GDM1 (cell line): ENCODE results near the gene GSN.
A peak's percentile ranks its signal among the peaks of the same experiment; 100 is the strongest.

Experiments used
- DNase-seq: peaks from one replicate; lab custom pipeline; 2025; lab: John Stamatoyannopoulos, UW

Gene GSN

GRCh38 chr9:121353241-121354061 is 85.5 kb downstream of the GSN start:
- DNase-seq, result no peak

DNA sequence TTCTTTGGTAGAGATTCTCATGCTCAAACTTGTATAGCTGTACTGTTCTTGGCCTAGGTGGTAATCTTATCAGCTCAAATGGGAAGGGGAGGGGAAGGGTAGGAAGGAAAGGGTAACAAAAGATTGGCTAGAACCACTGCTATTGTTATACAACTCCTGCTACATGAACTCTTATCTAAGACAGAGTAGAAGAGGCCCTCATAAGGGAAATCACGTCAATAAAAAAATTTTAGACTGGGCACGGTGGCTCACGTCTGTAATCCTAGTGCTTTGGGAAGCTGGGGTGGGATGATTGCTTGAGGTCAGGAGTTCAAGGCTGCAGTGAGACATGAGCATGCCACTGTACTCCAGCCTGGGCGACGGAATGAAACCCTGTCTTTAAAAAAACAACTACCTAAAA is 86.2 kb downstream of the GSN start:
- DNase-seq, result no peak

- DNase-seq, result no peak
Observed at GRCh38 chr9:121354762-121355161, 86.8 kb downstream of the GSN start.

DNA sequence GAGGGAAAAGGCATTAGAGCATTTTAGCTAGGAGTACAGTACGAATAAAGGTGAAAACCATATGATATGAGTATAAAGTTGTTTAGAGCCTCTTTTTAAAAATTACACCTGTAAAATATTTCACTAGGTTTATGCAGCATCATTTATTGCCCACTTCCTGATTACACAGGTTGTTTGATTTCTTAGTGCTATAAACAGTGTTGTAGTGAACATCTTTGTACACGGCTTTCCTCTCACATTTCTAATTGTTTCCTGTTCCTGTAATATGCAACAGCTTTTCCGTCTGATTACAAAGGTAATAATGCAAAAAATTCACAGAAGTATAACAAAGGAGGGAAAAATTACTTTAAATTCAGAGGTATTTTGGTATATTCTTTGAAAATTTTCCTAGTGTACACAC is 89.0 kb downstream of the GSN start:
- no peak for DNase-seq

GRCh38 chr9:121358751-121359150 is 90.8 kb downstream of the GSN start:
- no peak for DNase-seq

GRCh38 chr9:121359351-121360294 is 91.7 kb downstream of the GSN start:
- no peak for DNase-seq

DNA sequence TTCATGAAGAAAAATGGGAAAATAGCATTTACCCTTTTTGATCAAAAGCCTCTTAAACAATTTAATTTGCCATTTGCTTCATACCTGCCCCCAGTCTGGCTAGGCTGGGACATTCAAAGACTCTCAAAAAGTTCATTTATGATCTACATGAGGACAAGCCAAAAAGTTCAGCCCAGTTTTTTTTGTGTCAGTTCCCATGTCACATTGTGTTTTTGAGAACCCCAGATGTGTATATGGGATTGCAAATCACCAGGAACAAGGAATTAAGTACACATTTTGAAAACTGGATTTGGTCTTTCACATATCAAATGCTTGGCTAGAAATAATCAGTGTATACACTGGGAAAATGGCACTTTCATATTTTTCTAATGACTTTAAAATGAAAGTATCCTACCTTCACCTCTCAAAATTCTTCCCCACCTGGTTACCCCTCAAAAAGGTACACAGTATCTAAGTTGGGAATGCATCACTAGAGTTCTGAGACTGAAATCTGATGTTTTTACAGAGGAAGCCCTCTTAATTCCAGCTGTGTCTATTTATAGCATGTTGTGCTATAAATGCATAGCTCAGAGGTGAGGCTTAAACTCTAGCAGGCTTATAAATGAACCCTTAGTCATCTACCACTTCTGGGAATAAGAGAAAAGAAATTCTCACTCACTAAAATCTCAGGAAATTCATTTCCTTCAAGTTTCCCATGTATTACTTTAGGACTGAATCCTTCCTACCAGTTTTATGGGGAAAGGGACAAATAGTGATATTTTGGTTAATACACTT is 92.8 kb downstream of the GSN start:
- no peak for DNase-seq

GRCh38 chr9:121362813-121363621 is 95.1 kb downstream of the GSN start:
- no peak for DNase-seq

- DNase-seq, result no peak
Observed at GRCh38 chr9:121363622-121363961, 95.6 kb downstream of the GSN start.

GRCh38 chr9:121364077-121364476 is 96.1 kb downstream of the GSN start:
- DNase-seq, result no peak

GRCh38 chr9:121364886-121365285 is 96.9 kb downstream of the GSN start:
- no peak for DNase-seq

- no peak for DNase-seq
Observed at GRCh38 chr9:121365564-121365963, 97.6 kb downstream of the GSN start.

DNA sequence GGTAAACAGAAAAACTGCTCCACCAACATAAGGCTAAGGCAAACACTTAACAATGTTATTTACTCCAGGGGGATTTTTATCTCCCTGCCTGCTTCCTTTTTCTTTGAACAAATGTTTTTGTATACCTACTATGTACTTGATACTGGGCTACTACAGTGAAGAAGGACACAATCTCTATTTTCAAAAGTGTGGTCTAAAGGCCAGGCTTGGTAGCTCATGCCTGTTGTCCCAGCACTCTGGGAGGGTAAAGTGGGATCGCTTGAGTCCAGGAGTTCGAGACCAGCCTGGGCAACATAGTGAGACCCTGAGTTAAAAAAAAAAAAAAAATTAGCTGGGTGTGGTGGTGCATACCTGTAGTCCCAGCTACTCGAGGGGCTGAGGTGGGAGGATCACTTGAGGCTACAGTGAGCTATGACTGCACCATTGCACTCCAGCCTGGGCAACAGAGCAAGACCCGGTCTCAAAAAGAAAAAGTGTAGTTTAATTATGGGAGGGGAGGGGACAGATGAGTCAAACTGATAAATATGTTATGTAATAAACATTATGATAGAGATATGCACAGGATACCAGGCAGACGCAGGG is 98.7 kb downstream of the GSN start:
- no peak for DNase-seq

DNA sequence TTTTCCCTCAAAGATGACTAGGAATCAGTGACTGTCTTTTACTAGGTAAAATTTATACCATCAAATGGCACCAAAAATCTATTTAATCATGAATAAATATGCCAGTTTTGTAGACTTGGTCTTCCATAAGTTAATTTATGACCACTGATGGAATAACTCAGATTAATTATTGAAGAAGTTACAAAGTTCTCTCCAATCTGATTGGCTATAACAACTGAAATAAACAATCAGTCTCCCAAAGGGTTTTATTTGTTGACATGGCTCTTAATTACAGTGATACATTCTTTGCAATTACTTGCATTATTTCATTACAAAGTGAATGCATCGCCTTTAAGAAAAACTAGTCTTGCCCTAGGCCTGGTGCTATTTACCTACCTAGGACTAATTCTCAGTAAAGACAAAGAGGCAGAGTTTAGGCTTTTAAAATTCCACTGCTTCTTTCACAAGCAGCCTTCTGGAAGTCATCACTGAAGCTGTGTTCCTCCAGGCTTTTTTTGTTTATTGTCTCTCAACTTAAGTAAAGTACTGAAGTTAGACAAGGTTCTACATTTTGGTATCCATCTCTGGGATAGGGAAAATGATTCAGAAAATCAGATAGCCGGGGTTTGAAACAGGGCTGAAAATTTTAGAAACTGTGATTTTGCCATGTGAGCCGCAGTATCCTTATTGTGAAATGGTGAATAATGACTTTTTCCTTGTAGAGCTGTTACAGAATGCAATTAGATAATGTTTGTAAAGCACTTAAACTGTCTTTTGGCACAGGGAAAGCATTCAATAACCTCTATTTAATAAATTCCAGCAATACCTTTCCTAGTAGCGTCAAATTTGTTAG is 99.6 kb downstream of the GSN start:
- DNase-seq, result no peak

DNA sequence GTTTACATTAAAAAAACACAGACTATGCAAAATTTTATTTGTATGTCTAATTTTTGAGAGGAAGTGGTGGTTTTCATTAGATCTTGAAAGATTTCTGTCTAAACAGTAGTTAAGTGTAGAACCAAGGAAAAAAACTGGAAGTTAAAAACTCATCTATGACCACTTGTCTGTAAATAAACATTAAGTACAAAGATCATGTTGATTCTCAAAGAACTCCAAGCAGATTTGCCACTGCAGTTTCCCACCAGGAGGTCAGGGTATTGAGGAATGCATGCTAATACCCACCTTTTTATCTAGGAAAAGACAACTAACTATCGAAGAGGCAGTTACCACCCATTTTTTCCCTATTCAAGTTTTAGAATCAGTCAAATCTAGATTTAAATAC is 100.2 kb downstream of the GSN start:
- no peak for DNase-seq

DNA sequence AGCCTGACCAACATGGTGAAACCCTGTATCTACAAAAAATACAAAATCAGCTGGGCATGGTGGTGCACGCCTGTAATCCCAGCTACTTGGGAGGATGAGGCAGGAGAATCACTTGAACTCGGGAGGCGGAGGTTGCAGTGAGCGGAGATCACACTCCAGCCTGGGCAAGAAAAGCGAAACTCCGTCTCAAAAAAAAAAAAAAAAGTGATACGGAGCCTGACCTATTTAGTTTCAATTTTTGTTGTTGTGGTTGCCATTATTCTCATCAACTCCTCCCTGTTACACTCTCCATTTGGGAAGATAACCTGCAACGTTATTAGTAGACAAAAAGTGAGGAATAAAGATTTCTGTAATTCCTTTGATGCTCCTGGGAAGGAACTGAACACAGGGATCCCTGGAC is 100.8 kb downstream of the GSN start:
- DNase-seq, result no peak

DNA sequence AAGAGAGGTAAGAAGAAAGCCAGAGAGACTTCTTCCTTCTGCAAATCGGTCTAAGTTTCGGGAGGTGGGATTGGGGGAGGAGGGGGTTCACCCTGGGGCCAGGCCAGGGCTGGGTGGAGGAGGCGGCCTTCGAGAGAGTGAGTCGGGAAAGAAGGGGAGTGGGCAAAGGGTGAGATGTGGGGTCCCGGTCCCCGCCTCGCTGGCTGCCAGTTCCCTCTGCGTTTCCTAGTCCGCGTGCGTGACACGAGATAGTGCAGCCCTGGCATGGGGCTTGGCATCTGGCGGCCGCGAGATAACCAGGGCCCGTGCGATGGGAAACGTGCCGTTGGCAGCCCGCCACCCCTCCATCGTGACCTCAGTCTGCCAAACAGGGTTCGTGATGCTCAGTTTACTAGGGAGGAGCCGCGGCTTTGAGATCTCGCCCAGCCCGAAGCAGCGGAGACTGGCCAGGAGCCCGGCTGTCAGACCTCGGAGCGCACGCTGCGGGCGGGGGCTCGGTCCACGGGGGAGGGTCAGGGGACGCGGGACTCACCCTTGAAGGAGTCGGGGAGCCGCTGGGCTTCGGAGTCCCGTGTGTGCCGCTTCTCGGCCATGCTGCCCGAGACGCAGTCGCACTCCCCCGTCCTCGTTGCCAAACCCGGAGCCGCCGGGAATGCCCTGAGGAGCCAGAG is 101.8 kb downstream of the GSN start, which contains the start of gene STOM:
STOM (minus strand) TSS at position 656 of the 671 bp plus-strand sequence; CDS start at position 593, 63 bp downstream.
- peak; percentile 68 for DNase-seq

DNA sequence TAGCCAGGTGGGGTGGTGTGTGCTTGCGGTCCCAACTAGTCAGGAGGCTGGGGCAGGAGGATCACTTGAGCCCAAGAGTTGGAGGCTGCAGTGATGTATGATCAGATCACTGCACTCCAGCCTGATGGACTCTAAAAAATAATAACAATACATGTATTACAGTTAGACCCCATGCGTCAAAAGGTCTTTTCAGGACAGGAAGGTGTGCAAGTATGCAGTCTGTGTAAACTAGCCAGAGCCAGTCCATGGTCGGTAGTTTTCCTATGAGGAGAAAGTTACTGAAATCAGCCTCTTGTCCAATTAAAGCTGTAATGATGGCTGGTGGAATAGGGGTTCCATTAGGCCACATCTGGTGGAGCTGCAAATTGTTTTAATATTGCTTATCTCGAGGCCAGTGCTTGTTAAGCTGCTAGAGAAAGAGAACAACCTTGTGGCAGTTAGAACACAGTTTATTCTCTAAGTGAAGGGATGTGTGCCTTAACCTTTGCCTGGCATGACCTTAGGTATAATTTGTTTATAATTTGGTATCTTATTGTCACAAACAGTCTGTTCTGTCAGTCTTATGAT is 103.6 kb downstream of the GSN start:
- no peak for DNase-seq
